Stomach (tissue), 9 donors: Measurements from ENCODE around the gene PTPRG. TPM values are rescaled to one million over a fixed set of nuclear protein-coding genes. Genes with fewer than 3 reads are reported as not detected.

Experiments used
- DNase-seq, 2 donors: peaks; one replicate each; pipeline versions ENCODE4 v3.0.0 to v3.0.0-alpha.2; 2013 to 2019
- H3K27ac ChIP-seq, 5 donors: fragments of 200-600 bp in 4 of 5; sonication (generic) in 4 of 5; one replicate each; pipeline ENCODE4 v1.5.1; 2013 to 2019; ENCODE audit warnings: mild to moderate bottlenecking in 1 of 5, moderate library complexity in 1 of 5
- H3K27me3 ChIP-seq, 3 donors: fragments of 200-600 bp; sonication (generic); one replicate each; pipeline ENCODE4 v1.5.1; 2017 to 2019; ENCODE audit warnings: mixed run types in 1 of 3
- H3K36me3 ChIP-seq, 4 donors: fragments of 200-600 bp; sonication (generic); 1 replicate in 3 of 4; 2 replicates in 1 of 4; pipeline ENCODE4 v1.5.1; 2016 to 2019
- H3K4me1 ChIP-seq, 4 donors: fragments of 200-600 bp; sonication (generic); one replicate each; pipeline ENCODE4 v1.5.1; 2016 to 2019
- H3K4me3 ChIP-seq, 4 donors: fragments of 200-600 bp; sonication (generic) in 3 of 4; one replicate each; pipeline ENCODE4 v1.5.1; 2016 to 2019; ENCODE audit warnings: mild to moderate bottlenecking in 1 of 4
- H3K9me3 ChIP-seq, 4 donors: fragments of 200-600 bp; sonication (generic); one replicate each; pipeline ENCODE4 v1.5.1; 2016 to 2019
- CTCF ChIP-seq, 7 experiments: fragments of 450-650 bp in 4 of 7; fragments of 200-600 bp in 3 of 7; sonication (generic) in 3 of 7; IDR thresholded peaks; one replicate each; pipeline ENCODE4 v1.5.1; 2016 to 2019; ENCODE audit warnings: antibody characterized with exemption in 7 of 7, control low read depth in 2 of 7, mild to moderate bottlenecking in 1 of 7
- EP300 ChIP-seq: sonication (generic); formaldehyde crosslinking; IDR thresholded peaks from one replicate; pipeline ENCODE4 v1.6.1; 2017; ENCODE audit warnings: antibody characterized with exemption
- POLR2A ChIP-seq, 4 donors: fragments of 450-650 bp; IDR thresholded peaks; one replicate each; pipeline ENCODE4 v1.6.1; 2016; ENCODE audit warnings: antibody characterized with exemption in 4 of 4, control low read depth in 2 of 4, mild to moderate bottlenecking in 1 of 4, moderate library complexity in 1 of 4
- POLR2AphosphoS5 ChIP-seq, 3 donors: sonication (generic); formaldehyde crosslinking; IDR thresholded peaks; one replicate each; pipeline ENCODE4 v1.6.1; 2016; ENCODE audit warnings: antibody characterized with exemption in 3 of 3
- WGBS, 5 donors: extraction: QIAGEN DNeasy Blood & Tissue Kit in 3 of 5; methylation state at CpG; one replicate each; pipeline versions ENCODE4 v1.1.5 to v1.1.7; 2013 to 2018; 5-methylcytosine and 5-hydroxymethylcytosine counted together
- intact Hi-C: fragments of 100-400 bp; cut with DNase I; formaldehyde crosslinking; loops from one replicate; pipeline ENCODE4 v1.15.1; 2023; ENCODE audit warnings: low total_unique reads
- polyA plus RNA-seq, 3 donors: library from polyadenylated mRNA; stranded (reverse); fragments of 200-250 nt; gene quantifications; one replicate each; pipeline ENCODE4 v1.2.3, GENCODE V29; 2013
- total RNA-seq, 5 donors: library from RNA; depleted of rRNA; stranded (reverse); fragments of >200 nt; gene quantifications; one replicate each; pipeline versions ENCODE4 v1.1.0 to v1.2.3, GENCODE V29; 2014 to 2016
- donor health status: healthy with polysubstance abuse.
- donor health status: Bipolar disorder and iron deficiency.
- donor health status: healthy.

PTPRG gene
- total and polyA plus RNA-seq, 8 donors: 2.4 to 96.0 (median 22.0) TPM

GRCh38 chr3:61639991-61640390 is 78.6 kb downstream of the PTPRG start:
- Histone ChIP-seq H3K27me3 (no peaks in the 10 kb centered on the region), H3K9me3 (peaks cover 0 to under 1% (median 0%) of the 10 kb centered on the region in 4 donors), H3K27ac (no peak overlapping the region), H3K4me1 (peaks cover 0 to 25% (median 15%) of the 10 kb centered on the region in 4 donors), H3K36me3 (no peaks in the 10 kb centered on the region), H3K4me3 (no peak overlapping the region)
- DNase-seq: no peak
- intact Hi-C loops: no loop called here
- TF ChIP-seq POLR2AphosphoS5 (IDR thresholded peaks at IDR 0.05): no peak
- no peak for TF ChIP-seq POLR2A (IDR thresholded peaks at IDR 0.05)
- TF ChIP-seq EP300: no peak
- TF ChIP-seq CTCF (IDR thresholded peaks at IDR 0.05): no peak
- 86 to 96% (median 94%) methylated on average over 2 of the region's 2 CpGs for WGBS, 5 donors

GRCh38 chr3:61645148-61645547 is 83.8 kb downstream of the PTPRG start:
- intact Hi-C loops: no loop called here
- H3K9me3 ChIP-seq: peaks cover 0 to 5% (median 0%) of the 10 kb centered on the region in 4 donors
- H3K27ac ChIP-seq: no peak overlapping the region
- no peaks in the 10 kb centered on the region for H3K27me3 ChIP-seq
- no peak overlapping the region for H3K4me3 ChIP-seq
- 51 to 78% (median 58%) methylated on average over 2 of the region's 2 CpGs for WGBS, 5 donors
- no peaks in the 10 kb centered on the region for H3K36me3 ChIP-seq
- no peak for TF ChIP-seq POLR2AphosphoS5 (IDR thresholded peaks at IDR 0.05)
- DNase-seq: peak in 1 of 2 donors; percentile 30
- peaks cover 0 to 37% (median 13%) of the 10 kb centered on the region in 4 donors for H3K4me1 ChIP-seq

GRCh38 chr3:61646360-61646759 is 85.0 kb downstream of the PTPRG start:
- peaks cover 0 to 5% (median 0%) of the 10 kb centered on the region in 4 donors for H3K9me3 ChIP-seq
- DNase-seq: no peak
- intact Hi-C loops: no loop called here
- no peaks in the 10 kb centered on the region for H3K27me3 ChIP-seq
- 83 to 100% (median 100%) methylated on average over 1 of the region's 1 CpG for WGBS, 5 donors
- H3K4me3 ChIP-seq: no peak overlapping the region
- H3K27ac ChIP-seq: no peak overlapping the region
- H3K36me3 ChIP-seq: no peaks in the 10 kb centered on the region
- TF ChIP-seq EP300 (no peak), POLR2A (IDR thresholded peaks at IDR 0.05) (no peak), POLR2AphosphoS5 (IDR thresholded peaks at IDR 0.05) (no peak), CTCF (IDR thresholded peaks at IDR 0.05) (no peak)
- peaks cover 0 to 39% (median 13%) of the 10 kb centered on the region in 4 donors for H3K4me1 ChIP-seq

GRCh38 chr3:61646851-61647525 is 85.6 kb downstream of the PTPRG start:
- intact Hi-C loops: no loop called here
- Histone ChIP-seq H3K4me1 (peaks cover 0 to 39% (median 13%) of the 10 kb centered on the region in 4 donors), H3K36me3 (no peaks in the 10 kb centered on the region), H3K27me3 (no peaks in the 10 kb centered on the region), H3K4me3 (no peak overlapping the region), H3K9me3 (peaks cover 0 to 5% (median 0%) of the 10 kb centered on the region in 4 donors), H3K27ac (no peak overlapping the region)
- DNase-seq: no peak
- TF ChIP-seq POLR2AphosphoS5 (IDR thresholded peaks at IDR 0.05): no peak
- no peak for TF ChIP-seq EP300
- TF ChIP-seq CTCF (IDR thresholded peaks at IDR 0.05): no peak
- no peak for TF ChIP-seq POLR2A (IDR thresholded peaks at IDR 0.05)
- 51 to 57% (median 55%) methylated on average over 7 of the region's 7 CpGs for WGBS, 5 donors

GRCh38 chr3:61648481-61648880 is 87.1 kb downstream of the PTPRG start:
- Histone ChIP-seq H3K4me1 (peaks cover 0 to 39% (median 13%) of the 10 kb centered on the region in 4 donors), H3K27me3 (no peaks in the 10 kb centered on the region), H3K9me3 (peaks cover 0 to 5% (median 0%) of the 10 kb centered on the region in 4 donors), H3K36me3 (no peaks in the 10 kb centered on the region), H3K4me3 (no peak overlapping the region), H3K27ac (no peak overlapping the region)
- WGBS, 5 donors: 70 to 76% (median 72%) methylated on average over 2 of the region's 2 CpGs
- no peak for TF ChIP-seq POLR2A (IDR thresholded peaks at IDR 0.05)
- TF ChIP-seq POLR2AphosphoS5 (IDR thresholded peaks at IDR 0.05): no peak
- no peak for TF ChIP-seq EP300
- no peak for TF ChIP-seq CTCF (IDR thresholded peaks at IDR 0.05)
- DNase-seq: no peak
- intact Hi-C loops: no loop called here
